ENCODE measurements around the gene KMT5B. TPM values are rescaled to one million over a fixed set of nuclear protein-coding genes. Genes with fewer than 3 reads are reported as not detected.

Gene KMT5B
- total and polyA plus RNA-seq, 2 of the 4 experiments (the other 2 are of a cell fraction) = 11.2 to 13.4 TPM

- Histone ChIP-seq H3K56ac (ENCODE audit: extremely low read depth, insufficient read depth, low read length) (no peak overlapping the region), H2BK120ac (ENCODE audit: low read depth, low read length) (no peak overlapping the region), H2BK5ac (ENCODE audit: low read depth, low read length, poor library complexity, severe bottlenecking) (no peak overlapping the region), H4K5ac (ENCODE audit: low read depth, low read length) (no peak overlapping the region), H3K18ac (ENCODE audit: low read depth, low read length) (no peak overlapping the region), H3K36me3 (ENCODE audit: control insufficient read depth, insufficient read depth, low read length) (peaks cover 3% of the 10 kb centered on the region; the same call in 1 of the 2 replicates), H4K91ac (ENCODE audit: insufficient read depth, low read depth, low read length) (no peak overlapping the region), H3K14ac (replicated peaks; ENCODE audit: low read depth, low read length) (no peak overlapping the region), H3K4me3 (ENCODE audit: insufficient read depth, low read depth, low read length) (no peak overlapping the region), H2AFZ (replicated peaks; ENCODE audit: low read length, poor library complexity) (no peak overlapping the region), H3K4me1 (ENCODE audit: control insufficient read depth, insufficient read depth, low read length) (peaks cover 2% of the 10 kb centered on the region), H3K79me1 (ENCODE audit: low read depth in 1 of 2, low read length in 2 of 2) (peaks cover 37 to 79% of the 10 kb centered on the region in 2 experiments), H3K27ac (ENCODE audit: insufficient read depth, low read length) (no peak overlapping the region), H4K8ac (ENCODE audit: low read depth in 2 of 2, low read length in 2 of 2) (no peak overlapping the region), H3K9me3 (ENCODE audit: control insufficient read depth, insufficient read depth, low read length) (no peaks in the 10 kb centered on the region), H3K27me3 (ENCODE audit: control insufficient read depth, insufficient read depth, low read length) (no peaks in the 10 kb centered on the region), H2AK5ac (ENCODE audit: low read depth, low read length) (no peak overlapping the region), H3K4me2 (ENCODE audit: low read depth, low read length) (no peak overlapping the region), H3K23ac (ENCODE audit: low read depth, low read length) (no peak overlapping the region), H2BK15ac (ENCODE audit: low read depth, low read length) (no peak overlapping the region), H3K4ac (ENCODE audit: low read depth, low read length) (no peak overlapping the region), H2BK20ac (ENCODE audit: low read depth, low read length) (no peak overlapping the region), H3K9me1 (ENCODE audit: insufficient read depth, low read length) (peaks cover 6% of the 10 kb centered on the region; the same call in 1 of the 2 replicates), H3K9ac (ENCODE audit: low read depth, low read length) (no peak overlapping the region), H2AK9ac (replicated peaks; ENCODE audit: low read depth, low read length, poor library complexity) (no peak overlapping the region), H4K20me1 (ENCODE audit: insufficient read depth, low read length) (peaks cover 74% of the 10 kb centered on the region)
- DNase-seq (peak; percentile 31), ATAC-seq (ENCODE audit: low read depth) (peak; percentile 50)
- intact Hi-C loops (cut with micrococcal nuclease) = no loop called here
- dilution Hi-C loops (cut with HindIII; ENCODE audit: low sequenced_read_pairs, unreplicated experiment) = no loop called here
- no peak for TF ChIP-seq MXI1 (IDR thresholded peaks at IDR 0.05; ENCODE audit: borderline replicate concordance, low read depth, low read length)
- TF ChIP-seq SMC3 (IDR thresholded peaks at IDR 0.05; ENCODE audit: low read depth, low read length) = no peak
- TF ChIP-seq CHD1 (IDR thresholded peaks at IDR 0.05; ENCODE audit: low read depth, low read length) = no peak
- no peak for TF ChIP-seq CEBPB (IDR thresholded peaks at IDR 0.05; ENCODE audit: low read depth, low read length)
- TF ChIP-seq POLR2A (IDR thresholded peaks at IDR 0.05; ENCODE audit: low read depth, low read length) = no peak
- no peak for TF ChIP-seq BHLHE40 (IDR thresholded peaks at IDR 0.05; ENCODE audit: low read depth, low read length)
- TF ChIP-seq MAFK (IDR thresholded peaks at IDR 0.05; ENCODE audit: low read depth, low read length) = no peak
- ChIA-PET POLR2A (ENCODE audit: unreplicated experiment) (no interaction called here), CTCF (no interaction called here)
- 100% methylated on average over 2 of the region's 5 CpGs; no CpG with 5 or more reads in 1 of the 2 experiments for WGBS, 2 experiments (ENCODE audit: extremely low coverage in 2 of 2, insufficient read length in 1 of 2)
- in situ Hi-C loops (cut with MboI; ENCODE audit: low sequenced_read_pairs) = no loop called here
- no TSS peak for BruUV-seq (replicated peaks)
Measured at GRCh38 chr11:68191661-68192579, 21.2 kb downstream of the KMT5B start.

Measured in IMR-90 (cell line).